Measurements from ENCODE around the gene PRKCI. TPM values are rescaled to one million over a fixed set of nuclear protein-coding genes. Genes with fewer than 3 reads are reported as not detected.

The PRKCI gene
- total and polyA plus RNA-seq, 9 of the 15 experiments (the other 6 are each of a cell fraction or from before 2014, with no cell fraction given), result 10.5 to 43.2 (median 31.4) TPM

- TF ChIP-seq VEZF1 (CRISPR knock-in tag; IDR thresholded peaks at IDR 0.05) (peak; percentile 89), POU5F1 (IDR thresholded peaks at IDR 0.05; ENCODE audit: borderline replicate concordance, low read depth, low read length, partially characterized antibody) (no peak), ZNF507 (tag; conservative IDR thresholded peaks at IDR 0.05) (no peak), TBL1XR1 (IDR thresholded peaks at IDR 0.05; ENCODE audit: low read length in 2 of 2) (peak; percentile 53 to 62; a peak in 3 of 4 replicates), MBD2 (IDR thresholded peaks at IDR 0.05; ENCODE audit: borderline replicate concordance, low read depth) (peak; percentile 100), STAG1 (CRISPR knock-in tag; IDR thresholded peaks at IDR 0.05; ENCODE audit: borderline replicate concordance) (no peak), TEAD4 (IDR thresholded peaks at IDR 0.05; ENCODE audit: low read length) (peak; percentile 89), TEAD4 (CRISPR knock-in tag; IDR thresholded peaks at IDR 0.05; ENCODE audit: borderline replicate concordance) (peak; percentile 98), MCM3 (IDR thresholded peaks at IDR 0.05) (no peak), RFX5 (IDR thresholded peaks at IDR 0.05; ENCODE audit: low read depth, low read length) (no peak), YY1 (IDR thresholded peaks at IDR 0.05; ENCODE audit: borderline replicate concordance in 1 of 3, control insufficient read depth in 1 of 3, extremely low read depth in 1 of 3, insufficient read depth in 3 of 3, insufficient read length in 1 of 3, insufficient replicate concordance in 2 of 3, low read depth in 1 of 3, low read length in 2 of 3) (peak in 2 of 3 experiments; percentile 58 to 67), GMEB1 (CRISPR knock-in tag; IDR thresholded peaks at IDR 0.05) (peak; percentile 41; the same call in 1 of the 2 replicates), NCOA6 (IDR thresholded peaks at IDR 0.05) (no peak), TBP (optimal IDR thresholded peaks at IDR 0.05; ENCODE audit: low read depth, low read length) (peak; percentile 52), HMGXB4 (CRISPR knock-in tag; IDR thresholded peaks at IDR 0.05) (no peak), E2F6 (IDR thresholded peaks at IDR 0.05; ENCODE audit: borderline replicate concordance in 1 of 2, extremely low read depth in 1 of 2, insufficient read depth in 1 of 2, insufficient read length in 1 of 2, low read depth in 1 of 2, low read length in 1 of 2, poor library complexity in 1 of 2, severe bottlenecking in 1 of 2) (peak in 1 of 2 experiments; percentile 49), ZC3H4 (CRISPR knock-in tag; IDR thresholded peaks at IDR 0.05; ENCODE audit: borderline replicate concordance) (no peak), ZNF551 (CRISPR knock-in tag; IDR thresholded peaks at IDR 0.05) (no peak), PREB (CRISPR knock-in tag; IDR thresholded peaks at IDR 0.05) (no peak), NCOA4 (IDR thresholded peaks at IDR 0.05; ENCODE audit: partially characterized antibody) (no peak)
Observed at GRCh38 chr3:170221924-170222646, at the start of gene PRKCI (continued).

All from K562 (cell line).